Muscle of leg (tissue), 11 donors: ENCODE data around the gene DMAC2. TPM values are rescaled to one million over a fixed set of nuclear protein-coding genes. Genes with fewer than 3 reads are reported as not detected.
"Not testable (repeated sequence)": the region's sequence is repeated elsewhere in the genome, so short reads cannot be mapped to it uniquely, and the experiment has no call there.

Experiments
- DNase-seq: peaks from one replicate; pipeline ENCODE4 v3.0.0; 2013
- H3K27ac ChIP-seq: one replicate; pipeline ENCODE4 v1.5.1; 2013; ENCODE audit warnings: mild to moderate bottlenecking, low read length, control low read depth
- H3K27me3 ChIP-seq: one replicate; pipeline ENCODE4 v1.6.1; 2013; ENCODE audit warnings: low read length; ENCODE audit not compliant: control insufficient read depth, insufficient read depth
- H3K36me3 ChIP-seq: one replicate; pipeline ENCODE4 v1.6.1; 2013; ENCODE audit warnings: low read length; ENCODE audit not compliant: control insufficient read depth, insufficient read depth
- H3K4me1 ChIP-seq: one replicate; pipeline ENCODE4 v1.6.1; 2013; ENCODE audit warnings: low read length; ENCODE audit not compliant: control insufficient read depth, insufficient read depth
- H3K4me3 ChIP-seq: one replicate; pipeline ENCODE4 v1.5.1; 2013; ENCODE audit warnings: low read length, control low read depth
- H3K9me3 ChIP-seq: replicated peaks from 2 replicates; pipeline ENCODE4 v1.6.1; 2013; ENCODE audit warnings: low read depth, low read length; ENCODE audit not compliant: control insufficient read depth
- WGBS: methylation state at CpG from one replicate; pipeline ENCODE4 v1.1.5; 2013; ENCODE audit warnings: missing lambda C conversion rate; ENCODE audit not compliant: insufficient coverage; 5-methylcytosine and 5-hydroxymethylcytosine counted together
- polyA plus RNA-seq, 8 donors: library from polyadenylated mRNA; unstranded; fragments of 120-200 nt; gene quantifications; one replicate each; pipeline versions ENCODE4 v1.2.1 to v1.2.3, GENCODE V29; 2013; ENCODE audit warnings: inconsistent platforms in 1 of 8, low replicate concordance in 1 of 8; ENCODE audit not compliant: insufficient read length in 8 of 8, insufficient read depth in 1 of 8
- total RNA-seq: library from RNA; stranded (reverse); fragments of 120-200 nt; gene quantifications from one replicate; pipeline ENCODE4 v1.2.4, GENCODE V29; 2013

DMAC2 gene
- total and polyA plus RNA-seq, 9 donors = 30.3 to 58.0 (median 44.9) TPM

- 60% methylated on average over 3 of the region's 5 CpGs for WGBS
- peaks cover 20% of the 10 kb centered on the region for H3K27me3 ChIP-seq
Observed at GRCh38 chr19:41445575-41445974, 5.9 kb upstream of the DMAC2 start.

GRCh38 chr19:41443813-41444455 is 4.2 kb upstream of the DMAC2 start:
- H3K27ac ChIP-seq = no peak overlapping the region
- WGBS = 52% methylated on average over 6 of the region's 6 CpGs
- H3K4me1 ChIP-seq = peaks cover under 1% of the 10 kb centered on the region

More at GRCh38 chr19:41445575-41445974, 5.9 kb upstream of the DMAC2 start:
- Histone ChIP-seq H3K4me1 (peaks cover 3% of the 10 kb centered on the region), H3K27ac (no peak overlapping the region), H3K36me3 (no peaks in the 10 kb centered on the region), H3K9me3 (no peaks in the 10 kb centered on the region), H3K4me3 (no peak overlapping the region)
- no peak for DNase-seq

GRCh38 chr19:41442473-41443355 is 3.0 kb upstream of the DMAC2 start, which contains the start of gene ERICH4:
TSS of gene ERICH4 (plus strand) at chr19:41443156. CDS start at chr19:41443170, 14 bp downstream.
- Histone ChIP-seq H3K9me3 (no peaks in the 10 kb centered on the region), H3K27ac (no peak within 1 kb of the TSS), H3K27me3 (peaks cover 5% of the 10 kb centered on the region), H3K4me1 (peaks cover 4% of the 10 kb centered on the region), H3K4me3 (no peak within 1 kb of the TSS), H3K36me3 (peaks cover 6% of the 10 kb centered on the region)
- DNase-seq = no peak
- 62% methylated on average over 4 of the region's 7 CpGs for WGBS

More at GRCh38 chr19:41443813-41444455, 4.2 kb upstream of the DMAC2 start:
- DNase-seq = no peak
- H3K36me3 ChIP-seq = no peaks in the 10 kb centered on the region
- no peak overlapping the region for H3K4me3 ChIP-seq
- peaks cover 12% of the 10 kb centered on the region for H3K27me3 ChIP-seq
- H3K9me3 ChIP-seq = no peaks in the 10 kb centered on the region

GRCh38 chr19:41441321-41441945 is 1.7 kb upstream of the DMAC2 start:
- Histone ChIP-seq H3K27ac (no peak overlapping the region), H3K27me3 (no peaks in the 10 kb centered on the region), H3K4me1 (peaks cover 4% of the 10 kb centered on the region), H3K4me3 (no peak overlapping the region), H3K9me3 (no peaks in the 10 kb centered on the region), H3K36me3 (peaks cover 13% of the 10 kb centered on the region)
- WGBS = 75% methylated on average over 11 of the region's 15 CpGs
- DNase-seq = no peak

GRCh38 chr19:41437944-41438574 is 1.7 kb downstream of the DMAC2 start:
- H3K36me3 ChIP-seq = peaks cover 20% of the 10 kb centered on the region
- no peaks in the 10 kb centered on the region for H3K27me3 ChIP-seq
- H3K4me3 ChIP-seq = no peak overlapping the region
- peaks cover 4% of the 10 kb centered on the region for H3K4me1 ChIP-seq
- no peaks in the 10 kb centered on the region for H3K9me3 ChIP-seq
- WGBS = no CpG with 5 or more reads among the region's 7 CpGs
- no peak for DNase-seq
- H3K27ac ChIP-seq = no peak overlapping the region

- DNase-seq = no peak
- Histone ChIP-seq H3K27me3 (no peaks in the 10 kb centered on the region), H3K9me3 (no peaks in the 10 kb centered on the region), H3K27ac (no peak overlapping the region), H3K4me1 (peaks cover 4% of the 10 kb centered on the region), H3K4me3 (no peak overlapping the region), H3K36me3 (peaks cover 35% of the 10 kb centered on the region)
Observed at GRCh38 chr19:41436674-41436951, 3.1 kb downstream of the DMAC2 start.

- Histone ChIP-seq H3K4me1 (peaks cover 4% of the 10 kb centered on the region), H3K27ac (no peak overlapping the region), H3K9me3 (no peaks in the 10 kb centered on the region), H3K36me3 (peaks cover 39% of the 10 kb centered on the region), H3K4me3 (no peak overlapping the region), H3K27me3 (no peaks in the 10 kb centered on the region)
- 91% methylated on average over 11 of the region's 19 CpGs for WGBS
- DNase-seq = no peak
Observed at GRCh38 chr19:41435936-41436673, 3.6 kb downstream of the DMAC2 start.

GRCh38 chr19:41435376-41435775 is 4.3 kb downstream of the DMAC2 start:
- H3K4me3 ChIP-seq, H3K4me1 ChIP-seq, H3K27me3 ChIP-seq, DNase-seq, H3K9me3 ChIP-seq, H3K27ac ChIP-seq: not testable (repeated sequence)
- peaks cover 43% of the 10 kb centered on the region for H3K36me3 ChIP-seq
- 91% methylated on average over 6 of the region's 11 CpGs for WGBS

GRCh38 chr19:41434450-41434849 is 5.3 kb downstream of the DMAC2 start:
- Histone ChIP-seq H3K27ac (no peak overlapping the region), H3K4me3 (no peak overlapping the region), H3K9me3 (no peaks in the 10 kb centered on the region), H3K4me1 (peaks cover 4% of the 10 kb centered on the region), H3K36me3 (peaks cover 46% of the 10 kb centered on the region), H3K27me3 (no peaks in the 10 kb centered on the region)
- no peak for DNase-seq
- 100% methylated on average over 1 of the region's 5 CpGs for WGBS
